IMR-90 (cell line): ENCODE data around the gene GPR39. TPM values are rescaled to one million over a fixed set of nuclear protein-coding genes. Genes with fewer than 3 reads are reported as not detected.

Source experiments
- ATAC-seq: fragments of 200-7000 bp; cut with Tn5 transposase; 2 replicates; pipeline ENCODE4 v1.9.1; 2020; ENCODE audit warnings: low read depth, mild to moderate bottlenecking, moderate library complexity
- BruUV-seq: library from RNA; stranded (reverse); fragments of 400-500 nt; replicated peaks from 2 replicates; lab custom pipeline; 2021; lab: Mats Ljungman, UMichigan
- CTCF ChIA-PET: fragments of 300-600 bp; formaldehyde crosslinking; extraction: SDS; loops from one replicate; lab custom pipeline; 2021; ENCODE audit warnings: antibody characterized with exemption; lab: Yijun Ruan, JAX
- POLR2A ChIA-PET: fragments of 300-600 bp; sonication (Branson Sonifier 250); formaldehyde crosslinking; loops from one replicate; lab custom pipeline; 2022; ENCODE audit warnings: antibody characterized with exemption; ENCODE audit not compliant: unreplicated experiment; lab: Charles Lee
- DNase-seq: peaks from one replicate; pipeline ENCODE4 v3.0.0; 2013
- H2AFZ ChIP-seq: replicated peaks from 2 replicates; pipeline ENCODE3; 2013; ENCODE audit warnings: low read length, mild to moderate bottlenecking; ENCODE audit not compliant: poor library complexity
- H2AK5ac ChIP-seq: 2 replicates; pipeline ENCODE4 v1.6.1; 2013; ENCODE audit warnings: low read depth, low read length, inconsistent platforms
- H2AK9ac ChIP-seq: replicated peaks from 2 replicates; pipeline ENCODE3; 2013; ENCODE audit warnings: mild to moderate bottlenecking, low read depth, low read length, moderate library complexity; ENCODE audit not compliant: poor library complexity
- H2BK120ac ChIP-seq: 2 replicates; pipeline ENCODE4 v1.6.1; 2013; ENCODE audit warnings: low read depth, low read length, inconsistent platforms
- H2BK15ac ChIP-seq: 3 replicates; pipeline ENCODE4 v1.6.1; 2013; ENCODE audit warnings: low read depth, low read length, inconsistent platforms
- H2BK20ac ChIP-seq: 2 replicates; pipeline ENCODE4 v1.6.1; 2013; ENCODE audit warnings: low read depth, mild to moderate bottlenecking, inconsistent platforms, low read length, moderate library complexity
- H2BK5ac ChIP-seq: 2 replicates; pipeline ENCODE4 v1.6.1; 2013; ENCODE audit warnings: mild to moderate bottlenecking, low read depth, low read length, inconsistent platforms; ENCODE audit not compliant: poor library complexity, severe bottlenecking
- H3K14ac ChIP-seq: replicated peaks from 2 replicates; pipeline ENCODE4 v1.6.1; 2013; ENCODE audit warnings: low read depth, low read length, inconsistent platforms
- H3K18ac ChIP-seq: 2 replicates; pipeline ENCODE4 v1.6.1; 2013; ENCODE audit warnings: low read depth, low read length, control low read depth
- H3K23ac ChIP-seq: 2 replicates; pipeline ENCODE4 v1.6.1; 2013; ENCODE audit warnings: low read depth, low read length, inconsistent platforms
- H3K27ac ChIP-seq: 2 replicates; pipeline ENCODE4 v1.5.1; 2013; ENCODE audit warnings: mild to moderate bottlenecking, control low read depth, low read length; ENCODE audit not compliant: insufficient read depth
- H3K27me3 ChIP-seq: 2 replicates; pipeline ENCODE4 v1.6.1; 2013; ENCODE audit warnings: low read length; ENCODE audit not compliant: control insufficient read depth, insufficient read depth
- H3K36me3 ChIP-seq: 2 replicates; pipeline ENCODE4 v1.6.1; 2013; ENCODE audit warnings: low read length, mixed read lengths; ENCODE audit not compliant: control insufficient read depth, insufficient read depth
- H3K4ac ChIP-seq: 2 replicates; pipeline ENCODE4 v1.6.1; 2013; ENCODE audit warnings: low read depth, low read length, inconsistent platforms
- H3K4me1 ChIP-seq: 2 replicates; pipeline ENCODE4 v1.6.1; 2013; ENCODE audit warnings: low read length, mixed read lengths; ENCODE audit not compliant: control insufficient read depth, insufficient read depth
- H3K4me2 ChIP-seq: 2 replicates; pipeline ENCODE4 v1.6.1; 2013; ENCODE audit warnings: low read depth, mild to moderate bottlenecking, control low read depth, low read length, moderate library complexity
- H3K4me3 ChIP-seq: 2 replicates; pipeline ENCODE4 v1.5.1; 2013; ENCODE audit warnings: low read depth, mild to moderate bottlenecking, control low read depth, low read length, moderate library complexity; ENCODE audit not compliant: insufficient read depth
- H3K56ac ChIP-seq: 2 replicates; pipeline ENCODE4 v1.6.1; 2013; ENCODE audit warnings: low read length, inconsistent platforms; ENCODE audit not compliant: insufficient read depth; ENCODE audit errors: extremely low read depth
- H3K79me1 ChIP-seq, 2 experiments: 2 replicates each; pipeline ENCODE4 v1.6.1; 2013; ENCODE audit warnings: low read length in 2 of 2, inconsistent platforms in 1 of 2, low read depth in 1 of 2
- H3K9ac ChIP-seq: 2 replicates; pipeline ENCODE4 v1.6.1; 2013; ENCODE audit warnings: low read depth, low read length, control low read depth
- H3K9me1 ChIP-seq: 2 replicates; pipeline ENCODE4 v1.6.1; 2013; ENCODE audit warnings: low read length, inconsistent platforms; ENCODE audit not compliant: insufficient read depth
- H3K9me3 ChIP-seq: 2 replicates; pipeline ENCODE4 v1.6.1; 2013; ENCODE audit warnings: low read length; ENCODE audit not compliant: control insufficient read depth, insufficient read depth
- H4K20me1 ChIP-seq: 2 replicates; pipeline ENCODE4 v1.6.1; 2013; ENCODE audit warnings: low read length, inconsistent platforms; ENCODE audit not compliant: insufficient read depth
- H4K5ac ChIP-seq: 2 replicates; pipeline ENCODE4 v1.6.1; 2013; ENCODE audit warnings: mild to moderate bottlenecking, low read depth, low read length, control low read depth
- H4K8ac ChIP-seq, 2 experiments: 2 replicates each; pipeline ENCODE4 v1.6.1; 2013; ENCODE audit warnings: low read depth in 2 of 2, low read length in 2 of 2, control low read depth in 1 of 2, inconsistent platforms in 1 of 2
- H4K91ac ChIP-seq: 2 replicates; pipeline ENCODE4 v1.6.1; 2013; ENCODE audit warnings: low read depth, low read length, inconsistent platforms; ENCODE audit not compliant: insufficient read depth
- MAZ ChIP-seq: IDR thresholded peaks from 2 replicates; pipeline ENCODE4 v1.6.1; 2012; ENCODE audit warnings: low read depth, mild to moderate bottlenecking, low read length, improper control_type of control experiment, moderate library complexity, borderline replicate concordance
- POLR2A ChIP-seq: IDR thresholded peaks from 2 replicates; pipeline ENCODE4 v1.6.1; 2012; ENCODE audit warnings: mild to moderate bottlenecking, low read depth, low read length
- RAD21 ChIP-seq: IDR thresholded peaks from 2 replicates; pipeline ENCODE4 v1.6.1; 2012; ENCODE audit warnings: low read length, improper control_type of control experiment
- WGBS, 2 experiments: methylation state at CpG; one replicate each; pipeline versions ENCODE4 v1.1.5 to v1.1.7; 2013; ENCODE audit warnings: missing lambda C conversion rate in 2 of 2; ENCODE audit not compliant: insufficient read length in 1 of 2; ENCODE audit errors: extremely low coverage in 2 of 2; 5-methylcytosine and 5-hydroxymethylcytosine counted together
- dilution Hi-C: fragments of 300-500 bp; cut with HindIII; formaldehyde crosslinking; loops from one replicate; pipeline ENCODE4 v1.14.3; 2018; ENCODE audit warnings: low sequenced_read_pairs; ENCODE audit not compliant: unreplicated experiment
- in situ Hi-C: fragments of 300-500 bp; cut with MboI; formaldehyde crosslinking; loops from 3 replicates; pipeline ENCODE4 v1.14.3; 2019; ENCODE audit warnings: low sequenced_read_pairs, inconsistent platforms, mixed read lengths
- intact Hi-C: fragments of 100-400 bp; cut with micrococcal nuclease; formaldehyde crosslinking; loops from 2 replicates; pipeline ENCODE4 v1.10.0; 2022
- polyA plus RNA-seq, 3 experiments: library from polyadenylated mRNA; depleted of rRNA; stranded (reverse); fragments of >200 nt; gene quantifications; 2 replicates each; pipeline ENCODE4 v1.2.3, GENCODE V29; 2012; ENCODE audit warnings: low replicate concordance in 1 of 3
- total RNA-seq: library from RNA; depleted of rRNA; stranded (reverse); fragments of >200 nt; gene quantifications from 2 replicates; pipeline ENCODE4 v1.2.3, GENCODE V29; 2012

The GPR39 gene
- total and polyA plus RNA-seq, 2 of the 4 experiments (the other 2 are of a cell fraction), result 4.4 to 9.0 TPM

- Histone ChIP-seq H3K36me3 (no peaks in the 10 kb centered on the region), H3K9ac (no peak overlapping the region), H3K4me1 (no peaks in the 10 kb centered on the region), H2AFZ (no peak overlapping the region), H3K14ac (no peak overlapping the region), H4K91ac (no peak overlapping the region), H2BK5ac (no peak overlapping the region), H3K27me3 (peaks cover 42% of the 10 kb centered on the region), H4K20me1 (no peaks in the 10 kb centered on the region), H3K4me2 (no peak overlapping the region), H4K8ac (no peak overlapping the region), H3K56ac (no peak overlapping the region), H3K18ac (no peak overlapping the region), H4K5ac (no peak overlapping the region), H3K9me3 (no peaks in the 10 kb centered on the region), H3K4ac (no peak overlapping the region), H2BK20ac (no peak overlapping the region), H3K9me1 (no peaks in the 10 kb centered on the region; the same call in 1 of the 2 replicates), H2AK5ac (no peak overlapping the region), H3K4me3 (no peak overlapping the region), H3K79me1 (no peaks in the 10 kb centered on the region), H2BK120ac (no peak overlapping the region), H3K23ac (no peak overlapping the region), H2AK9ac (no peak overlapping the region), H2BK15ac (no peak overlapping the region), H3K27ac (no peak overlapping the region)
- 32% methylated on average over 6 of the region's 6 CpGs; no CpG with 5 or more reads in 1 of the 2 experiments for WGBS, 2 experiments
- in situ Hi-C loops (no loop called here), dilution Hi-C loops (no loop called here), intact Hi-C loops (no loop called here)
- POLR2A ChIA-PET, result no interaction called here
- DNase-seq (no peak), ATAC-seq (no peak)
- no peak for TF ChIP-seq POLR2A
- no peak for TF ChIP-seq MAZ
- no peak for TF ChIP-seq RAD21
- CTCF ChIA-PET, result no interaction called here
- BruUV-seq, result no TSS peak
Measured at GRCh38 chr2:132608311-132608710, 191.7 kb downstream of the GPR39 start.
